Panc1 (cell line): ENCODE data around the gene CNN3. TPM values are rescaled to one million over a fixed set of nuclear protein-coding genes. Genes with fewer than 3 reads are reported as not detected.

Experiments
- ATAC-seq: fragments of 200-7000 bp; cut with Tn5 transposase; 2 replicates; pipeline ENCODE4 v1.9.1; 2020; ENCODE audit warnings: mild to moderate bottlenecking, moderate library complexity
- BruUV-seq: library from RNA; stranded (reverse); fragments of 400-500 nt; replicated peaks from 2 replicates; lab custom pipeline; 2021; lab: Mats Ljungman, UMichigan
- CTCF ChIA-PET: fragments of 300-600 bp; sonication (Branson Sonifier 250); formaldehyde crosslinking; loops from one replicate; lab custom pipeline; 2022; ENCODE audit warnings: antibody characterized with exemption; lab: Charles Lee
- POLR2A ChIA-PET: fragments of 300-600 bp; sonication (Branson Sonifier 250); formaldehyde crosslinking; loops from one replicate; lab custom pipeline; 2022; ENCODE audit warnings: antibody characterized with exemption; lab: Charles Lee
- DNase-seq: peaks from one replicate; pipeline ENCODE4 v3.0.0-alpha.2; 2010; ENCODE audit warnings: low read depth, low spot score
- H3K27ac ChIP-seq: 2 replicates; pipeline ENCODE4 v1.5.1; 2011; ENCODE audit warnings: mild to moderate bottlenecking, low read length, inconsistent platforms
- H3K27me3 ChIP-seq: fragments of 200-500 bp; sonication (Bioruptor generic); 2 replicates; pipeline ENCODE4 v1.6.0; 2014; ENCODE audit warnings: low read length, inconsistent platforms; ENCODE audit not compliant: control insufficient read depth, insufficient read depth
- H3K36me3 ChIP-seq: fragments of 200-500 bp; sonication (Bioruptor generic); 2 replicates; pipeline ENCODE4 v1.5.1; 2014; ENCODE audit warnings: inconsistent platforms, mild to moderate bottlenecking, low read length, moderate library complexity; ENCODE audit not compliant: control insufficient read depth, insufficient read depth
- H3K4me1 ChIP-seq: 2 replicates; pipeline ENCODE4 v1.5.1; 2011; ENCODE audit warnings: inconsistent platforms, mild to moderate bottlenecking, low read length, moderate library complexity; ENCODE audit not compliant: control insufficient read depth, insufficient read depth
- H3K4me3 ChIP-seq, 2 experiments: 2 replicates each; pipeline ENCODE4 v1.5.1; 2011 to 2012; ENCODE audit warnings: low read depth in 2 of 2, low read length in 2 of 2, mild to moderate bottlenecking in 2 of 2, inconsistent platforms in 1 of 2, moderate library complexity in 1 of 2
- H3K9me3 ChIP-seq: fragments of 200-500 bp; sonication (Bioruptor generic); 2 replicates; pipeline ENCODE4 v1.5.1; 2014; ENCODE audit warnings: low read depth, mild to moderate bottlenecking, inconsistent platforms, low read length, moderate library complexity; ENCODE audit not compliant: control insufficient read depth, insufficient read depth
- CTCF ChIP-seq: fragments of 450-650 bp; IDR thresholded peaks from 2 replicates; pipeline ENCODE4 v1.5.1; 2017; ENCODE audit warnings: mild to moderate bottlenecking
- POLR2AphosphoS5 ChIP-seq: IDR thresholded peaks from 2 replicates; pipeline ENCODE4 v1.6.1; 2012; ENCODE audit warnings: mild to moderate bottlenecking, low read depth, low read length, moderate library complexity
- REST ChIP-seq, 2 experiments: IDR thresholded peaks; 2 replicates each; pipeline ENCODE4 v1.6.1; 2011 to 2012; ENCODE audit warnings: low read depth in 2 of 2, control low read depth in 1 of 2, low read length in 1 of 2, mild to moderate bottlenecking in 1 of 2, moderate library complexity in 1 of 2; ENCODE audit not compliant: insufficient read depth in 1 of 2
- SIN3A ChIP-seq: IDR thresholded peaks from 2 replicates; pipeline ENCODE4 v1.6.1; 2012; ENCODE audit warnings: low read depth, mild to moderate bottlenecking, low read length, moderate library complexity, borderline replicate concordance; ENCODE audit not compliant: insufficient read depth
- TCF7L2 ChIP-seq: IDR thresholded peaks from 2 replicates; pipeline ENCODE4 v1.6.1; 2011; ENCODE audit warnings: mild to moderate bottlenecking, low read depth, low read length, inconsistent platforms
- in situ Hi-C: cut with HindIII; loops from 2 replicates; pipeline ENCODE4 v1.10.0; 2016; ENCODE audit warnings: low sequenced_read_pairs, low pct_unique_long_range_greater_than_20kb
- intact Hi-C: fragments of 100-400 bp; cut with micrococcal nuclease; formaldehyde crosslinking; loops from one replicate; pipeline ENCODE4 v1.10.0; 2022; ENCODE audit not compliant: unreplicated experiment
- total RNA-seq: library from RNA; stranded (reverse); gene quantifications from one replicate; pipeline ENCODE4 v1.2.1, GENCODE V29; 2021; ENCODE audit not compliant: unreplicated experiment

The CNN3 gene
- total RNA-seq, 1 experiment from 2014 or later: 72.3 TPM

- ATAC-seq: no peak
- no TSS peak for BruUV-seq
- ChIA-PET POLR2A (no interaction called here), CTCF (no interaction called here)
- H3K36me3 ChIP-seq: no peaks in the 10 kb centered on the region
- in situ Hi-C loops (no loop called here), intact Hi-C loops (loop anchor here (10.0 kb wide), 1 partner anchor 62 kb away; the partner anchor contains the start of gene CNN3)
- no peak overlapping the region for H3K4me3 ChIP-seq
- no peaks in the 10 kb centered on the region for H3K27me3 ChIP-seq
- H3K4me1 ChIP-seq: peaks cover 14% of the 10 kb centered on the region
- no peak for DNase-seq
- TF ChIP-seq CTCF: no peak
- H3K27ac ChIP-seq: no peak overlapping the region
- no peaks in the 10 kb centered on the region for H3K9me3 ChIP-seq
These were observed 64.2 kb downstream of the CNN3 start for GRCh38 chr1:94862718-94863117.

- ATAC-seq (no peak), DNase-seq (no peak)
- Histone ChIP-seq H3K9me3 (no peaks in the 10 kb centered on the region), H3K36me3 (no peaks in the 10 kb centered on the region), H3K27ac (no peak overlapping the region), H3K4me1 (peaks cover 7% of the 10 kb centered on the region), H3K27me3 (no peaks in the 10 kb centered on the region), H3K4me3 (no peak overlapping the region)
- intact Hi-C loops: no loop called here
- TF ChIP-seq CTCF: no peak
- TF ChIP-seq REST (IDR thresholded peaks at IDR 0.05; ENCODE audit: insufficient read depth in 1 of 2, low read depth in 2 of 2, low read length in 1 of 2): no peak
- no peak for TF ChIP-seq SIN3A
- no peak for TF ChIP-seq TCF7L2
- TF ChIP-seq POLR2AphosphoS5: no peak
- BruUV-seq: no TSS peak
- ChIA-PET CTCF (no interaction called here), POLR2A (no interaction called here)
- in situ Hi-C loops: no loop called here
These were observed 67.7 kb downstream of the CNN3 start for GRCh38 chr1:94859174-94859573.

GRCh38 chr1:94858276-94858675 is 68.6 kb downstream of the CNN3 start:
- H3K4me1 ChIP-seq: no peaks in the 10 kb centered on the region
- no peaks in the 10 kb centered on the region for H3K27me3 ChIP-seq
- no peaks in the 10 kb centered on the region for H3K36me3 ChIP-seq
- intact Hi-C loops (no loop called here), in situ Hi-C loops (no loop called here)
- BruUV-seq: no TSS peak
- H3K4me3 ChIP-seq: no peak overlapping the region
- TF ChIP-seq TCF7L2: no peak
- TF ChIP-seq REST (IDR thresholded peaks at IDR 0.05; ENCODE audit: insufficient read depth in 1 of 2, low read depth in 2 of 2, low read length in 1 of 2): no peak
- TF ChIP-seq POLR2AphosphoS5: no peak
- no peak for TF ChIP-seq CTCF
- ATAC-seq: no peak
- ChIA-PET CTCF (no interaction called here), POLR2A (no interaction called here)
- no peaks in the 10 kb centered on the region for H3K9me3 ChIP-seq
- DNase-seq: no peak
- H3K27ac ChIP-seq: no peak overlapping the region
